GM18517 (cell line): ENCODE results near the gene BTBD2.

Source experiments
- ATAC-seq: cut with Tn5 transposase; IDR thresholded peaks from one replicate; pipeline ENCODE4 v1.9.1; 2021; ENCODE audit warnings: mild to moderate bottlenecking, moderate library complexity; ENCODE audit not compliant: unreplicated experiment

BTBD2 gene

GRCh38 chr19:2050991-2051772, 35.7 kb upstream of the BTBD2 start, which contains the start of gene MKNK2:
Gene MKNK2 (minus strand): TSS chr19:2051244. CDS start chr19:2050851, 393 bp downstream.
- peak; percentile 40 for ATAC-seq

GRCh38 chr19:2050349-2050990, 35.0 kb upstream of the BTBD2 start:
- peak; percentile 5 for ATAC-seq

GRCh38 chr19:2049741-2050348, 34.3 kb upstream of the BTBD2 start:
- no peak for ATAC-seq

- no peak for ATAC-seq
These were observed 33.6 kb upstream of the BTBD2 start for GRCh38 chr19:2048959-2049740.

GRCh38 chr19:2048104-2048958, 32.8 kb upstream of the BTBD2 start:
- ATAC-seq, result no peak

GRCh38 chr19:2047449-2048103, 32.1 kb upstream of the BTBD2 start:
- no peak for ATAC-seq

GRCh38 chr19:2047076-2047448, 31.5 kb upstream of the BTBD2 start:
- ATAC-seq, result no peak

- no peak for ATAC-seq
These were observed 30.8 kb upstream of the BTBD2 start for GRCh38 chr19:2046046-2046907.

- no peak for ATAC-seq
These were observed 30.1 kb upstream of the BTBD2 start for GRCh38 chr19:2045501-2046045.

- no peak for ATAC-seq
These were observed 29.4 kb upstream of the BTBD2 start for GRCh38 chr19:2044709-2045500.

GRCh38 chr19:2043961-2044708, 28.6 kb upstream of the BTBD2 start:
- ATAC-seq, result no peak

GRCh38 chr19:2043251-2043641, 27.7 kb upstream of the BTBD2 start:
- ATAC-seq, result no peak

GRCh38 chr19:2042485-2043250, 27.2 kb upstream of the BTBD2 start:
- peak; percentile 12 for ATAC-seq

- peak; percentile 46 for ATAC-seq
These were observed 26.4 kb upstream of the BTBD2 start for GRCh38 chr19:2041683-2042484.

GRCh38 chr19:2041433-2041682, 25.8 kb upstream of the BTBD2 start:
- no peak for ATAC-seq
